Dedifferentiated amniotic fluid mesenchymal stem cell (primary cell): Measurements from ENCODE around the gene LARGE1.
A peak's percentile ranks its signal among the peaks of the same experiment; 100 is the strongest.

Experiments used
- DNase-seq: peaks from one replicate; pipeline ENCODE4 v3.0.0-alpha.2; 2016; ENCODE audit errors: extremely low spot score

The LARGE1 gene

GRCh38 chr22:33913188-33913587, 7.1 kb downstream of the LARGE1 start:
- no peak for DNase-seq

- DNase-seq, result no peak
Observed at GRCh38 chr22:33909911-33910310, 10.4 kb downstream of the LARGE1 start.

GRCh38 chr22:33909075-33909458, 11.2 kb downstream of the LARGE1 start:
- peak; percentile 32 for DNase-seq

- DNase-seq, result no peak
Observed at GRCh38 chr22:33908171-33909074, 11.9 kb downstream of the LARGE1 start.

DNA sequence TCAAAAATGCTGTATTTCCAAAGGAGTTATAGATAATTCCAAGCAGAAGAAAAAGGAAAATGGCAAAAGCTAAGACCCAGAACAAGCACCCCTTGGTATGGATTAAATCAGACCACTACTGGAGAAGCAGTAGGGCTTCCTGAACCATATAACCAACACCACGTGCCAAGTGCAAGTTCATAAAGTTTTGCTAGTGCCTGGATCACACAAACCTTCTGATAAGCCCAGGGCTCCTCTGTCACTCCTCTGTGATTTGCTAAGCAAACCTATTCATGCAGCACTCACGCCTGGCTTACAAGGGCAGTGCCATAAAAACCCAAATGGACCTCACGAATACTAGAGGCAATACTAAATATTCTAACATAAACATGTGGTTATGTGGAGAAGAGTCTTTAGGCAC, 13.3 kb downstream of the LARGE1 start:
- no peak for DNase-seq

GRCh38 chr22:33906475-33906874, 13.8 kb downstream of the LARGE1 start:
- DNase-seq, result no peak

- no peak for DNase-seq
Observed at GRCh38 chr22:33903012-33903411, 17.3 kb downstream of the LARGE1 start.

GRCh38 chr22:33902073-33902472, 18.2 kb downstream of the LARGE1 start:
- no peak for DNase-seq

GRCh38 chr22:33898121-33898520, 22.2 kb downstream of the LARGE1 start:
- DNase-seq, result no peak

DNA sequence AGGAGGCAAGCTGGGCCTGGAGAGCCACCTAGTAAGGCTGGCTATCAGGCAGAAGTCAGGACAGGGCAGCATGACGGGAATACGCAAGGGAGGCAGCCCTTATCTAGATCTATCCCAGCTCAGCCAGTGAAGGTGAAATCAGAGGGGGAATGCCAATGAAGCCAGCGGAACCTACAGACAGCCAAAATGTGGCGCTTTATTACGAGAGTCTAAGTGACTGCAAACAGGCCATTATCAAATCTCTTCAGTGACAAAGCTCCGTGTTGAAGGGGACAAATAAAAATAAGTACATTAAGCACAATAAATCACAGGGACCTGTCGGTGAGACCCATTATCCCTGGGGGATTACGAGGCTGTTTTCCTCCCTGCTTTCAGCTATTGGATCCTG, 22.8 kb downstream of the LARGE1 start:
- no peak for DNase-seq

DNA sequence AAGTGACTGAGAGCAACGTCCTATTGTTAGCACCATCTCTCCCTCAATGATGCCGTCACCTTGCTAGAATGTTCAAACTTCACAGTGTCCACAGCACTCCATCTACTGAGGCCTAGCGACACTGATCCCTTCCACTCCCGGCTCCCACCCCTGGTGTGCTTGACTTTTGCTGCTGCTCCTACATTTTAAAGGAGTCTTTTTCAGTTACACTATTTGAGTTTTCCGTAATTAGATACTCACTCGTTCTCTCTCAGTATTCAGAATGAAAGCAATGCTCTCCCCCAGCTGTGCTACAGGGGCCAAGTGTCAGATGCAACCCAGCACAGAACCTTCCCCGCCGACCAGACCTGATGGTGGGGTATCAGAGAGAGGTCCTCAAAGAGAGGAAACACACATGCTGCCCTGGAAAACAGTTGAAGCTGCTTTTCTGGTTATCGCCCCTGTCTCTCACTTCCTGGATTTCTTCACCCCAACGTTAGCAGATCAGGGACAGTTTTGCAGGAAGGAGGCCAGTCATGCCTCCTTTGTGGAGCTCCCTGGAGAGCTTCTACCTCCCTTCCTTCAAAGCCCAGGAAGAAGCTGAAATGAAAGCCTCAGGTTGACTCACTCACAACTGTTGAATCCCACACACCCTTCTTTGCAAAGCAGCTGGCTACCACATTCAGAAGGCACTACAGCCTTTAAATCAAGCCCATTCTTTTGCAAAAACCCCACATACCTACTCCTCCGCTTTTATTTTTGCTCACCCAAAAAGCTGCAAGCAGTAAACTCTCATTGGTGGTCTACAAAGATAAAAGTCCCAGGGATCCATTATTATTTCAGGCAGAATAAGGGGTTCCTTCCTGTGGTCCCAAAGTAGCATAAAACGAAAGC, 23.5 kb downstream of the LARGE1 start:
- no peak for DNase-seq

DNA sequence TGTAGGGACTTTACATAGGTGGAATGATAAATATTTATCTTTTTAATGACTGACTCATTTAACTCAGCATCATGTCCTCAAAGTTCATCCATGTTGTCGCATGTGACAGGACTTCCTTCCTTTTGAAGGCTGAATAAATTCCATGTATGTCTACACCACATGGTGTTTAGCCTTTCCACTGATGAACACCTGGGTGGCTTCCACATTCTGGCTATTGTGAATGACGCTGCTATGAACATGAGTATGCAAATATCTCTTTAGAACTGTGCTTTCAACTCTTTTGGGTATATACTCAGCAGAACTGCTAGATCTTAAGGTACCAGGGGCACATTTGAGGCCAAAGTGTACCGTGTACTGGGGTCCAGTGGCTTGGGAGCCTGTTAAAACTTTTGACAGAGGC, 24.1 kb downstream of the LARGE1 start:
- DNase-seq, result no peak

GRCh38 chr22:33895444-33895843, 24.8 kb downstream of the LARGE1 start:
- no peak for DNase-seq

DNA sequence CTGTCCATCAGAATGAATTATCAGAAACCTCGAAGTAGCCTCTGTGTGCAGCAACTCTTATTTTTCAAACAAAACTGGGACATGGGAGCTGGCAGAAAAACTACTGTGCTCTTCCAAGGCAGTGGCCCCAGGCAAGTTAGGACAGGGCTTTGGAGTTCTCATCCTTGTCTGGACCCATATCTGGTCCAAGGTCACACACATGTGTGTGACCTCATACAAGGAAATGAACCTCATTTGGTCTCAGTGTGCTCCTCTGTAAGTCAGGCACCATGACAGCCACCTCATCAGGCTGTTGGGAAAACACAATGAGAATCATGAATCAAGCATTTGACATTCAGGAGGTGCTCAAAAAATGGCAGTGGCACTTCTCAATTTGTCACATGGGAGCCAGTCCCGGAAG, 25.8 kb downstream of the LARGE1 start:
- no peak for DNase-seq

- DNase-seq, result no peak
Observed at GRCh38 chr22:33894036-33894435, 26.2 kb downstream of the LARGE1 start.

DNA sequence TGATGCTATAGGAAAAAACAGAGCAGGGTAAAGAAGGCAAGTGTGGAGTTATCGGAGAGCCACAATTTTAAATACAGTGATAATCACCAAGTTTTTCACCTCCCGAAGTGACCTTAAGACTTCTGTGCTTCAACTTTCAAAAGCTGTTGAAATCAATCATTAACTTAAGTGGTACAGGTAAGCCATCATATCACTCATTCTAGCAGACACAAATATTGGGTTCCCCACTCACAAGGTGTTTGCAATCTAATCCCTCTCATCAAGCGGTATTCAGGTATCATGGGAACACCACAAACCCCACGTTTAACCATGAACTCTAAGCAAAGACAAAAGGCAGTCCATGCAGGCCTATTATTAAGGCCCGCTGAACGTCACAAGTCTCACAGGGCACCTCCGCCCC, 26.8 kb downstream of the LARGE1 start:
- DNase-seq, result no peak

- DNase-seq, result no peak
Observed at GRCh38 chr22:33891992-33892391, 28.3 kb downstream of the LARGE1 start.

GRCh38 chr22:33891455-33891854, 28.8 kb downstream of the LARGE1 start:
- DNase-seq, result no peak

- DNase-seq, result no peak
Observed at GRCh38 chr22:33889748-33890147, 30.5 kb downstream of the LARGE1 start.

GRCh38 chr22:33888821-33889220, 31.5 kb downstream of the LARGE1 start:
- no peak for DNase-seq

GRCh38 chr22:33887173-33887572, 33.1 kb downstream of the LARGE1 start:
- no peak for DNase-seq

DNA sequence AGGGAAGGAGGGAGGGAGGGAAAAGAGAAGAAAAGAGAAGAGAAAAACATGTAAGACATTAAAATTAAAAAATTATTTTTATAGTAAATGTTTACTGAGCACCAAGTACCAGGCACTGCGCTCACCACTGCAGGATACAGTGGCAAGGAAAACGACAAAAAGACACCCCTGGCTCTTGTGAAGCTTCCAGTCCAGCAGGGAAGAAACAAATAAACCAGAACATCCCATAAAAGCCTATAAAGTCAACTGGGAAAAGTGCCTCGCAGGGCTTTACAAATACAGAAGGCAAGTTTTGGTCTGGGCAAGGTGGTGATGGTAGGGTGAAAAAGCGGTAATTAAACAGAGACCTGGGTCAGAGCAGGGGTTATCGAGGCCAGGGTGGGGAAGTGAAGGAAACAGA, 33.6 kb downstream of the LARGE1 start:
- no peak for DNase-seq

GRCh38 chr22:33884829-33885228, 35.4 kb downstream of the LARGE1 start:
- DNase-seq, result no peak
